ENCODE results near the gene SNX10.

- TF ChIP-seq, protein P1, sequence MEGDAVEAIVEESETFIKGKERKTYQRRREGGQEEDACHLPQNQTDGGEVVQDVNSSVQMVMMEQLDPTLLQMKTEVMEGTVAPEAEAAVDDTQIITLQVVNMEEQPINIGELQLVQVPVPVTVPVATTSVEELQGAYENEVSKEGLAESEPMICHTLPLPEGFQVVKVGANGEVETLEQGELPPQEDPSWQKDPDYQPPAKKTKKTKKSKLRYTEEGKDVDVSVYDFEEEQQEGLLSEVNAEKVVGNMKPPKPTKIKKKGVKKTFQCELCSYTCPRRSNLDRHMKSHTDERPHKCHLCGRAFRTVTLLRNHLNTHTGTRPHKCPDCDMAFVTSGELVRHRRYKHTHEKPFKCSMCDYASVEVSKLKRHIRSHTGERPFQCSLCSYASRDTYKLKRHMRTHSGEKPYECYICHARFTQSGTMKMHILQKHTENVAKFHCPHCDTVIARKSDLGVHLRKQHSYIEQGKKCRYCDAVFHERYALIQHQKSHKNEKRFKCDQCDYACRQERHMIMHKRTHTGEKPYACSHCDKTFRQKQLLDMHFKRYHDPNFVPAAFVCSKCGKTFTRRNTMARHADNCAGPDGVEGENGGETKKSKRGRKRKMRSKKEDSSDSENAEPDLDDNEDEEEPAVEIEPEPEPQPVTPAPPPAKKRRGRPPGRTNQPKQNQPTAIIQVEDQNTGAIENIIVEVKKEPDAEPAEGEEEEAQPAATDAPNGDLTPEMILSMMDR (conservative IDR thresholded peaks at IDR 0.05) = no peak
- TF ChIP-seq ZFX (IDR thresholded peaks at IDR 0.05) = no peak
Observed at GRCh38 chr7:26361637-26362036, 70.0 kb downstream of the SNX10 start.
